Measurements from ENCODE around the gene MXD4.
A peak's percentile ranks its signal among the peaks of the same experiment; 100 is the strongest.

Gene MXD4

DNA sequence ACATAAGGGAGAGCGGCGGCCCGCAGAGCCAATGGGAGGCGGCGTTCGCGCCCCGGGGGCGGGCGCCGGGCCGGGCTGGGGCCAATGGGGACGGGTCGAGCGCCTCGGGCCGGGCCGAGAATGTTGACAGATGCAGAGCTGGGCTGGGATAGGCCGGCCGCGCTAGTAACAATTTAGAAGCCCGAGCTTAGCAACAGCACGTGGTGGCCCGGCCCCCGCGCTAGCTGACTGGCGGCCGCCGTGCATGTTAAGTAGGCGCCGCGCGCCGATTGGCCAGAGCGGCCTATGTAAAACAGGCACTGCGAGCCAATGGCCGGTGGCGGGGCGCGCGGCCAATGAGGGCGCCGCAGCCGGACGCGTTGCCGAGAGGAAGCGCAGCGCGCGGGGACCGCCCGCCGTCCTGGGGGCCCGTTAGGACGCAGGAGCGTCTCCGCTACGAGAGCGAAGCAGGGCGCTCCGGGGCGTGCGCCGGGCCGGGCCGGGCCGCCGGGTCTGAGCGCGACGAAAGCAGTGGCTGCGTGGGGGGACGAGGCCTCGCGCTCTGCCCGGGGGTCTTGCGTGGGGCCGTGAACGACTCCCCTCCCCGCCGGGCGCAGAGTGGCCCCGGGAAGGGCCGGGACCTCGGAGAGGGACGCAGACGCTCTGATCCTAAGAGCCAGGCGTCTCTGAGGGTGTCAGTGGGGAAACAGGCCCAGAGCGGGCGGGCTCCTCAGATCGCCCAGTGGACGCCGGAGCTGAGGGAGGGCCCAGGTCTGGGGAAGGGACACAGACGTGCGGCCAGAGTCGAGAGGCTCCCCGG is 435 bp upstream of the MXD4 start:
- DNase-seq (ENCODE audit: low spot score): peak; percentile 99

- DNase-seq (ENCODE audit: low spot score): peak; percentile 22
Measured at GRCh38 chr4:2261110-2261852, 628 bp downstream of the MXD4 start.

- no peak for DNase-seq (ENCODE audit: low spot score)
Measured at GRCh38 chr4:2260344-2261109, 1.4 kb downstream of the MXD4 start.

DNA sequence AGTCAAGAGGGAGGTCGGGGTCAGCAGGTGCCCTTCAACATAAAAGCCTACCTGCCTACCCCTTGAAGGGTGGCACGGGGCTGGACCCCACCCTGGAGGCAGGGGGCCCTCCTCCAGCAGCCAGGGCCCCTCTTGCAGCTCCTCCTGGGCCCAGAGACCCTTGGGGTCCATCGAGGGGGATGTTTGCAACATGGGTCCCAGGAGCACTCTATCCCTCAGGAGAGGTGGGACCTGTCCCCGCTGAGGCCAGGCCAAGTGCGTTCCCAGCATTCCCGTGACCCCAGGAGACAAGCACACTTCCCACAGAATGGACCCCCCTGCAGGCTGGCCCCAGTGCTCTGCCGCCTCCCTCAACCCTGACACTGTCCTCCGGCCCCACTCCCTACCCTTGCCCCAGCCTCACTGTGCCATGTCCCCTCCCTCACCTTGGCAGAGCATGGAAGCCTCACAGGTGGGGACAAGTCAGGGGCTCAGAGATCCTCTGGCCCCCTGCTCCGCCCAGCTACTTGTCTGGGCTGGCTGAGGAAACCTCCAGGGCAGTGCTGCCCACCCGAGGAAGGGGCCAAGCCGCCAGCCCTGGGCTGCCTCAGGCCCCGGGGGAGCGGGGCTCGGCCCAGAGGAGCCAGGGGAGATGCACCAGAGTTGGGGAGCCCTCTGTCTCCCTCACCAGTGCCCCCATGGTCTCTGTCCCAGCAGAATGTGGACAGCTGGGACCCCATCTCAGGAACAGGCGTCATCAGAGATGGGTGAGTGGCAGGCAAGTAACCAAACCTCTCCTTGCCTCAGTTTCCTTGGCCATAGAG is 2.2 kb downstream of the MXD4 start:
- no peak for DNase-seq (ENCODE audit: low spot score)

DNA sequence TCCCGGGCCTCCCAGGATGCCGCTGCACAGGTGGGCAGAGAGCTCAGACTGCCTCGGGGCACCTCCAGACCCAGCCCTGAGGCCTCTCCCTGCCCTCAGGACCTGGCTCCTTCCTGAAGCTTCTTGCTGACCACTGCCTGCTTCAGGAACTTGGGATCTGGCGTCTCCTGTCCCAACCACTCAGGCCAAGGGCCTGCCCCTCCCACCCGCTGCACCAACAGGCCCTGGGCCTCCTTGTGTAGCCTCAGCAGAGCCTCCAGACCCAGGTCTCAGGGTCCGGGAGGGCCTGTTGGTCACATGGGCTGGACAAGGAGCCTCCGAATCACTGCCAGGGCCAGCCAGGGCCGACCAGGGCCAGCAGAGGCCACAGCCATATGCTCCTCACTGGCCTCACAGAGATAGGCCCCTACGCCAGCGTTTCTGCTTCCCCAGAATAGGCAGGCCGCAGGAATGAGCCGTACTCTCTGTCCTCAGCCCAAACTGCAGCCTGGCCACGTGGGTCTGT is 2.8 kb downstream of the MXD4 start:
- DNase-seq (ENCODE audit: low spot score): no peak

DNA sequence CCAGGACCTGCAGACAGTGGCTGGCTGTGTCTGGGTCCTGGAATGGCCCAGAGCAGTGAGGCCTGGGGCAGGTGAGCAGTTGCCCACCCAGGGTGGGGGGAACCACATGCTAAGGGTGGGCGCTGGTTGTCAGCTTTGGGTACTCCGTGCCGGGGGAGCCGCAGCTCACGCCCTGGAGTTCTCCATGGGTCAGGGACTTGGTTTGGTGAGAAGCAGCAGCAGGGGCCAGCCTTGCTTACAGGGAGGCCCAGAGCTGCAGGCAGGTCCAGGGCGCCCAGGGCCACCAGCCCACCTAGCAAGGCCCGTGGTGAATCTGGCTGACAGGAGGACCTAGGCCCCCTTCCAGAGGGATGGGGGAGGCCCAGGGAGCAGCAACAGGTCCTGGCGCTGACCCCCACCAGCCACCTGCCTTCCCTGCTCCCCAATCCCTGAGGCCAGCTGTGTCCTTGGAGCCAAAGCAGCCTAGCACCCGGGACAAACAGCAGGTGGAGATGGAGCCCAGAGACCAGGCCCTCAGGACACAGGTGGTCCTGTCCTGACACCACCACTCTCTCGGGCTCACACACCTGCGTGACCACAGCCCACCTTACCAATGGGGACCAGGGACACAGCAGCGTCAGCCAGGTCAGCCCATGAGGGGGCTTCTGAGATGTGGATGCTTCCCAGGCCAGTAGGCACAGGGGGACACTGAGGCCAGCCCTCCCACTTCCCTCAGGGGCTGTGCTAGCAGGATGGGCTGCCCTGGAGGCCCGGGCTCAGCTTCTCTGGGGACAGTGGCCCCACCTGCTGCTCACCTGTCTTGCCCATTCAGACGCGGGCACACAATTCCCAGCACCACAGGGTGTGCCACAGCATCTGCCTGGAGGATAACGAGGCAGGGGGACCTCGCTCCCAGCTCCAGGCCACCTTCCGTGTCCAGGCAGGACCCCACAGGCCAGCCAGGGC is 3.5 kb downstream of the MXD4 start:
- DNase-seq (ENCODE audit: low spot score): no peak

- no peak for DNase-seq (ENCODE audit: low spot score)
Measured at GRCh38 chr4:2257361-2258081, 4.4 kb downstream of the MXD4 start.

DNA sequence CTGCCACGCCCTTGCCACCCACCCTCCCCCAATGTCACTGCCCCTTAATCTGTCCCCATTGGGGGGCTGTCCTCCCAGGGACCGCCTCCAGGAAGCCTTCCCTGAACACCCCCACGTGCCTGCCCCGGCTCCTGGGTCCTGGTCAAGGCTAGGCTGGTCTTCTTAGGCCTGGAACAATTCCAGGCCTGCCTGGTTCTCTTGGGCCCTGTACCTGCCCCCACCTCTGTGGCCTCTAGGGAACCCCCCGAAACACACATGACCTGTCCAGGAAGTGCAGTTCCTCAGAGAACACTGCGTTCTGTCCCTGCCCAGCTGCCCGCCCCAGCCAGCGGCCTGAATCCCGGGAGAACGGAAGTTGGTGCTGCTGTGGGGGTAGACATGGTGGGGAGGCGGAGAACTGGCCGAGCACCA is 5.1 kb downstream of the MXD4 start:
- peak; percentile 27 for DNase-seq (ENCODE audit: low spot score)

DNA sequence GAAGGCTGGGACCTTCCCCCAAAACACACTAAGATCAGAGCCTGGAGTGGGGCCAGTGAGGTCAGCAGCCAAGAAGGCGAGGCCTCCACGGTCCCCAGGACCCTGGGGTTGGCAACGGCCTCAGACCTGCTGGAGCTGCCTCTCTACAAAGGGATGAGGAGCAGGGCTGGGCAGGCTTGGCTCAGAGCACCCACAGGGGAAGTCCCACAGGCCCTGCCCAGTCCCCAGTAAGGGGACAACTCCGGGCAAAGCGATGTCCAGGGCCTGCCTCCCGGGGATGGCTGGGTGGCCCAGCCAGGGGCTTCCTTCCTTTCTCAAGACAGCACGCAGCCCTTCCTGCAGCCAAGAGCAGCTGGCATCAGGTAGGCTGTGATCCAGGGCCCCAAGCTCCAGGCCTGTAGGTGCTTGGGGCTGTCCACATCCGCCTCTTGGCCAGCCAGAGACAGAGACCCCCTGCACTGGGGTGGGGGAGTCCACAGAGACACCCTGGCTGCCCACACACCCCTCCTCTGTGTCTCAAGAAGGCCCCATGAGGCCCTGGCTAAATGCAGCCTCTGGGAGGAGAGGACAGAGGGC is 5.7 kb downstream of the MXD4 start:
- no peak for DNase-seq (ENCODE audit: low spot score)

- no peak for DNase-seq (ENCODE audit: low spot score)
Measured at GRCh38 chr4:2255501-2256155, 6.3 kb downstream of the MXD4 start.

DNA sequence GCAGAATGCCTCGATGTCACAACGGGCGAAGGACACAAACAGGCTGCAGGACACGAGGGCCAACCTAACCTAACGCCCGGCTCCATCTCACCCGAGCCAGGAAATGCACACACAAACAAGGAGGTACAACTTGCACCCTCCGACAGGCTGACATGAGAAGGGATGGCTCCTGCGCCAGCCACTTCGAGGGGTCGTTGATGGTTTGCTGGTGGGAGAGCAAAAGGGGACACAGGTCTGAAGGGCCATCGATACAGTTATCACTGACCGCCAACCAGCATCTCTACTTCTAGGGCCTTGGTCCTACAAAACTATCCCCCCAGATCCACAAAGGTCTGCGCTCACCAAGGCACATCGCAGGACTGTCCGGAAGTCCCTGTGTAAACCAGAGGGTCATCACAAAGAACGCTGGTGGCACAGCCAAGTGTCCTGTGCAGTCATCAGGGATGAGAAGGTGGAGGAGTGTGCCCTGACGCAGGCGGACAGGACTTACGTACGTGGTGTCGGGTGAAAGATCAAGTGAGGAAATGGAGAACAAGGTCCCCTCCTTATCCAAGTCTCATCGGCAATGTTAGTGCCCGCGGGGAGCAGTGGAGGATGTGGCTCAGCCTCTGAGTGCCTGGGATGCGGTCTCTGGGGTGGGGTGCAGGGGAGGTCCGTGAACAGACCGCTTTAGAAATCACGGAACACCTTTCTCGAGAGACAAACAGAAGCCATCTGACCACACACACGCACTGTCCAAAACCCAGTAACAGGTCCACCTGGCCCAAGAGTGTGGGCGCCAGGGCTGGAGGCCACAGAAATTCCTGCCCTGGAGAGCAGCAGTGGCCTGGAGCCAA is 7.0 kb downstream of the MXD4 start:
- DNase-seq (ENCODE audit: low spot score): no peak

- no peak for DNase-seq (ENCODE audit: low spot score)
Measured at GRCh38 chr4:2253160-2254084, 8.5 kb downstream of the MXD4 start.

DNA sequence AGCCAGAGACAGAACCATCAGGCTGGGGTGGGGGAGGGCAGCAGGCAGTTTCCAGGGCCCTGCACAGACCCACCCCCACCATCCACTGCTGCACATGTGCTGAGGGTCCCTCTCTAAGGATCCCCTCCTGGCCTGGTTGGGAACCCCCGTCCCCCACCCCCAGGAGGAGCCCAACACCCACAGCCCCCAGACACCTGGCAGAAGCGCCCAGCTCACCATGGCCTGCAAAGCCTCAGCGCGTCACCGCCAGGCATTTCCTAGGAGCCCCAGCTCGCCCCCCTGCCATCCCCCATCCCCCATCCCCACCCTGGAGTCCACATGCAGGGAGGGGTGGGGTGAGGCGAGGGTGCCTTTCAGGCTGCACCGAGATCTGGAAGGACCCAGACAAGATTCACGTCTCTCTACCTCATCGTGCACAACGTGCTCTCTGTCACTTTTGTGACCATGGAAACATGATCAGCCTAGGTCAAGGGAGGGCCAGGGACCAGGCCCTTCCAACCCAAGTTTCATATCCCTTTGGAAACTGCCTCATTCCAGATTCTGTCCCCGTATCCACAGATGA is 9.3 kb downstream of the MXD4 start:
- DNase-seq (ENCODE audit: low spot score): no peak

DNA sequence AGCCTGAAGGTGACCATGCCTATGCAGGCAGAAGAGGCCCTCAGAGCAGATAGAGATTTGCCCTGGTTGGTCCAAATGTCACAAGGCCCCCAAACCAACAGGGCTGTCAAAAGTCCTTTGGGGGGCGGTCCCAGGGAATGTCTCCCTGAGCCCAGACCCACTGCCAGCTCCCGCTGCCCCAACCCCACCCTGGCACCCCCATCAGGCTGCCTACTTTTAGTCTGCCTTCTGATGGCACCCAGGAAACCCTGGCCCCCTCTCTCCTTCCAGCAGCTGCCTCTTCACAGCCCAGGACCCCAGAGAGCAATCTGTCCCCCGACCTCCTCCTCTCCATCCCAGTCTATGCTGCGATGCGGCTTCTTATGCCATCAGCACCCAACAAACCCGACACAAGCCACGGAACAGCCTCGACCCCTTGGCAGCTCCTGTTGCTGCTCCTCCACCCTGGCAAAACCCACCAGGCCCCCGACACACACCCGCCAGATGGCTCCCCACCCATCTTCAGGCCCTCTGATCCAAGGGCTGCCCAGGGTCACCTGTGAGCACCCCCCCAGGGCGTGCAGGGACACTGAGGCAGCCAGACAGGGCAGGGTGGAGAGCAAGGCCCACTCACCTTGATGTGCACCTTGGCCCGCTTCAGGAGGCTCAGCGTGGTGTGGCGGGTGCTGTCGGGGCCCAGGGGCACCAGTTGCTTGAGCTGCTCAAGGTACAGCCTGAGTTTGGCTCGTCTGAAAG is 9.9 kb downstream of the MXD4 start:
- no peak for DNase-seq (ENCODE audit: low spot score)

DNA sequence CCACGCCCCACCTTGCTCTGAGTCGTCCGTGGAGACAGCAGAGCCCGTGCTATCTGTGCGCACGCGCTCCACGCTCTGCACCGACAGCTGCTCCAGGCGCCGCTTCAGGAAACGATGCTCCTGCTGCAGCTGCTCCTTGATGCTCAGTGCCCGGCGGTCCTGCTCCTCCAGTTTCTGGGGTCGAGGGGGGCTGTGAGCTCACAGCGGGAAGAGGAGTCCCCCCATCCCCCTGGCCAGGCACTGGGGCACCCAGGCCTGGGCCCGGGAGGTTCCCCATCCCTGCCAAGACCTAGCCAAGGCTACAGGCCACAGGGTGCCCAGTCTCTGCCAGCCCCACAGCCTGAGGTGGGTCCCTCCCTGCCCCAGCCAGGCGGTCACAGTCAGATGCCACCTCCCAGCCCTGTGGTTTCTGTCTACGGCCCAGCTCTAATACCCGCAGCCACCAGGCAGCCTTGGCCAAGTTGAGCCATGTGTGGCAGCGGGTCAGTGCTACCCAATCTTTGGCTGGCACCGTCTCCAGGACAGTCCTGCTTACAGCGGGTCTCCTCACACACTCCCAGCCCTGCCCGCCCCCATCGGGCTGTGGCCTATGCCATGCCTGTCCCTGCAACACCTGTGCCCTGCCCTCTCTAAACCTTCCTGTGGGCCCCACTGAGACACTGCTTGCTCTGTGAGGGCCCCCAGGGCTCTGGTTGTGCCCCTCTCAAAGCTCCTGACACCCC is 10.7 kb downstream of the MXD4 start:
- no peak for DNase-seq (ENCODE audit: low spot score)

Data from kidney capillary endothelial cell (primary cell).